HEK293T (cell line): Measurements from ENCODE around the gene EFTUD2.

Experiments used
- CTCF ChIA-PET: fragments of 350-600 bp; formaldehyde crosslinking; extraction: SDS; loops from one replicate; lab custom pipeline; 2021; ENCODE audit warnings: antibody characterized with exemption, inconsistent platforms; lab: Yijun Ruan, JAX
- POLR2A ChIA-PET: fragments of 350-600 bp; formaldehyde crosslinking; extraction: SDS; loops from one replicate; lab custom pipeline; 2020; ENCODE audit warnings: antibody characterized with exemption, inconsistent platforms; lab: Yijun Ruan, JAX
- DNase-seq: peaks from one replicate; pipeline ENCODE4 v3.0.0; 2012; ENCODE audit warnings: mixed read lengths; ENCODE audit errors: extremely low spot score
- ARNT ChIP-seq: fragments of 450-650 bp; IDR thresholded peaks from 2 replicates; pipeline ENCODE4 v1.6.1; 2017; ENCODE audit warnings: mild to moderate bottlenecking
- BHLHE40 ChIP-seq: fragments of 450-650 bp; IDR thresholded peaks from 2 replicates; pipeline ENCODE4 v1.6.1; 2016; ENCODE audit warnings: mild to moderate bottlenecking, moderate library complexity, borderline replicate concordance
- CTBP1 ChIP-seq: fragments of 450-650 bp; IDR thresholded peaks from 2 replicates; pipeline ENCODE4 v1.6.1; 2016; ENCODE audit warnings: borderline replicate concordance
- ELF4 ChIP-seq: fragments of 450-650 bp; IDR thresholded peaks from 2 replicates; pipeline ENCODE4 v1.6.1; 2017; ENCODE audit warnings: antibody characterized with exemption
- FOXA1 ChIP-seq: fragments of 450-650 bp; IDR thresholded peaks from 2 replicates; pipeline ENCODE4 v1.6.1; 2016; ENCODE audit warnings: mild to moderate bottlenecking
- FOXK2 ChIP-seq: fragments of 450-650 bp; IDR thresholded peaks from 2 replicates; pipeline ENCODE4 v1.6.1; 2016; ENCODE audit warnings: mild to moderate bottlenecking
- FOXM1 ChIP-seq: fragments of 450-650 bp; IDR thresholded peaks from 2 replicates; pipeline ENCODE4 v1.6.1; 2017; ENCODE audit warnings: mild to moderate bottlenecking, borderline replicate concordance
- HDGF ChIP-seq: fragments of 450-650 bp; IDR thresholded peaks from 2 replicates; pipeline ENCODE4 v1.6.1; 2017; ENCODE audit warnings: antibody characterized with exemption, borderline replicate concordance
- L3MBTL2 ChIP-seq: fragments of 450-650 bp; conservative IDR thresholded peaks from 2 replicates; pipeline ENCODE4 v1.6.1; 2016; ENCODE audit warnings: mild to moderate bottlenecking
- LEF1 ChIP-seq: fragments of 450-650 bp; IDR thresholded peaks from 2 replicates; pipeline ENCODE4 v1.6.1; 2017; ENCODE audit warnings: mild to moderate bottlenecking, borderline replicate concordance
- NFRKB ChIP-seq: fragments of 450-650 bp; IDR thresholded peaks from 2 replicates; pipeline ENCODE4 v1.6.1; 2016; ENCODE audit warnings: mild to moderate bottlenecking, moderate library complexity
- PKNOX1 ChIP-seq: fragments of 450-650 bp; IDR thresholded peaks from 2 replicates; pipeline ENCODE4 v1.6.1; 2016
- SP1 ChIP-seq: fragments of 450-650 bp; IDR thresholded peaks from 2 replicates; pipeline ENCODE4 v1.6.1; 2017
- SUZ12 ChIP-seq: fragments of 450-650 bp; IDR thresholded peaks from 2 replicates; pipeline ENCODE4 v1.6.1; 2016; ENCODE audit warnings: mild to moderate bottlenecking
- TARDBP ChIP-seq: fragments of 450-650 bp; IDR thresholded peaks from 2 replicates; pipeline ENCODE4 v1.6.1; 2016
- ZNF384 ChIP-seq: fragments of 450-650 bp; IDR thresholded peaks from 2 replicates; pipeline ENCODE4 v1.6.1; 2016

Gene EFTUD2

GRCh38 chr17:44922136-44922535 is 22.9 kb upstream of the EFTUD2 start:
- CTCF ChIA-PET = interaction anchor here (0.7 to 2.4 kb wide), 4 partner anchors 30 to 213 kb away, joined by 3 to 15 read pairs (median 7); partner anchors contain the start of gene ACBD4
- TF ChIP-seq TARDBP (no peak), L3MBTL2 (no peak), NFRKB (no peak), ELF4 (no peak), SUZ12 (no peak), HDGF (no peak), BHLHE40 (no peak), ZNF384 (no peak), PKNOX1 (no peak), FOXK2 (no peak), LEF1 (no peak), SP1 (no peak), ARNT (no peak)
- POLR2A ChIA-PET = no interaction called here
- DNase-seq = no peak

- DNase-seq = no peak
- ChIA-PET POLR2A (interaction anchor here (0.7 to 2.0 kb wide), 10 partner anchors 10 to 101 kb away, joined by 3 to 6 read pairs (median 3); partner anchors contain the start of gene C1QL1), CTCF (interaction anchor here (0.7 to 2.7 kb wide), 12 partner anchors 10 to 214 kb away, joined by 3 to 40 read pairs (median 6); partner anchors contain the start of genes ACBD4 and C1QL1)
- TF ChIP-seq ELF4 (no peak), SUZ12 (no peak), LEF1 (no peak), ZNF384 (no peak), FOXM1 (no peak), ARNT (no peak), FOXA1 (no peak), SP1 (no peak), FOXK2 (no peak), CTBP1 (no peak), TARDBP (no peak), L3MBTL2 (no peak), BHLHE40 (no peak), NFRKB (no peak)
Observed at GRCh38 chr17:44921122-44921882, 22.1 kb upstream of the EFTUD2 start.

- ChIA-PET CTCF (interaction anchor here (0.6 to 2.7 kb wide), 18 partner anchors 10 to 215 kb away, joined by 3 to 40 read pairs (median 4); partner anchors contain the start of genes ACBD4, C1QL1 and EFTUD2), POLR2A (interaction anchor here (0.8 to 2.0 kb wide), 9 partner anchors 10 to 102 kb away, joined by 3 to 6 read pairs (median 3); partner anchors contain the start of gene C1QL1)
Observed at GRCh38 chr17:44920565-44920940, 21.3 kb upstream of the EFTUD2 start.

GRCh38 chr17:44919885-44920564 is 20.8 kb upstream of the EFTUD2 start:
- ChIA-PET POLR2A (interaction anchor here (1.1 to 2.0 kb wide), 7 partner anchors 9 to 104 kb away, joined by 3 to 6 read pairs (median 3); partner anchors contain the start of gene C1QL1), CTCF (interaction anchor here (0.6 to 2.7 kb wide), 18 partner anchors 9 to 215 kb away, joined by 3 to 40 read pairs (median 4); partner anchors contain the start of genes ACBD4, C1QL1 and EFTUD2)
- TF ChIP-seq NFRKB (no peak), TARDBP (no peak), LEF1 (no peak), FOXM1 (no peak), SUZ12 (no peak), BHLHE40 (no peak), L3MBTL2 (no peak), PKNOX1 (no peak), HDGF (no peak), ZNF384 (no peak), CTBP1 (no peak), SP1 (no peak), FOXA1 (no peak), ELF4 (no peak), FOXK2 (no peak), ARNT (no peak)
- DNase-seq = peak; percentile 84

More at GRCh38 chr17:44920565-44920940, 21.3 kb upstream of the EFTUD2 start:
- TF ChIP-seq SP1 (no peak), FOXK2 (no peak), TARDBP (no peak), ARNT (no peak), FOXA1 (no peak), CTBP1 (no peak), BHLHE40 (no peak)
- no peak for DNase-seq

GRCh38 chr17:44919411-44919810 is 20.2 kb upstream of the EFTUD2 start:
- CTCF ChIA-PET = interaction anchor here (0.7 to 2.7 kb wide), 7 partner anchors 8 to 167 kb away, joined by 3 to 40 read pairs (median 4); no protein-coding TSS in a partner anchor
- POLR2A ChIA-PET = interaction anchor here (1.3 to 1.7 kb wide), 2 partner anchors 103 to 105 kb away, joined by 3 to 4 read pairs; no protein-coding TSS in a partner anchor
- no peak for DNase-seq
- TF ChIP-seq FOXK2 (no peak), LEF1 (no peak), BHLHE40 (no peak), NFRKB (no peak), ZNF384 (no peak), CTBP1 (no peak), HDGF (no peak), ARNT (no peak), ELF4 (no peak), L3MBTL2 (no peak), FOXM1 (no peak), SUZ12 (no peak), SP1 (no peak), FOXA1 (no peak), TARDBP (no peak), PKNOX1 (no peak)
